ENCODE measurements around the gene CLEC16A.

CLEC16A gene

GRCh38 chr16:10932959-10933710 is 11.2 kb upstream of the CLEC16A start:
- DNase-seq (ENCODE audit: low spot score): no peak

GRCh38 chr16:10933865-10934264 is 10.5 kb upstream of the CLEC16A start:
- no peak for DNase-seq (ENCODE audit: low spot score)
- no peak for TF ChIP-seq CTCF (IDR thresholded peaks at IDR 0.05; ENCODE audit: extremely low read depth, missing control alignments)

More at GRCh38 chr16:10932959-10933710, 11.2 kb upstream of the CLEC16A start:
- no peak for TF ChIP-seq CTCF (IDR thresholded peaks at IDR 0.05; ENCODE audit: extremely low read depth, missing control alignments)

GRCh38 chr16:10934325-10935107 is 9.8 kb upstream of the CLEC16A start:
- TF ChIP-seq CTCF (IDR thresholded peaks at IDR 0.05; ENCODE audit: extremely low read depth, missing control alignments): no peak
- DNase-seq (ENCODE audit: low spot score): no peak

GRCh38 chr16:10935226-10935915 is 9.0 kb upstream of the CLEC16A start:
- no peak for DNase-seq (ENCODE audit: low spot score)
- TF ChIP-seq CTCF (IDR thresholded peaks at IDR 0.05; ENCODE audit: extremely low read depth, missing control alignments): no peak

DNA sequence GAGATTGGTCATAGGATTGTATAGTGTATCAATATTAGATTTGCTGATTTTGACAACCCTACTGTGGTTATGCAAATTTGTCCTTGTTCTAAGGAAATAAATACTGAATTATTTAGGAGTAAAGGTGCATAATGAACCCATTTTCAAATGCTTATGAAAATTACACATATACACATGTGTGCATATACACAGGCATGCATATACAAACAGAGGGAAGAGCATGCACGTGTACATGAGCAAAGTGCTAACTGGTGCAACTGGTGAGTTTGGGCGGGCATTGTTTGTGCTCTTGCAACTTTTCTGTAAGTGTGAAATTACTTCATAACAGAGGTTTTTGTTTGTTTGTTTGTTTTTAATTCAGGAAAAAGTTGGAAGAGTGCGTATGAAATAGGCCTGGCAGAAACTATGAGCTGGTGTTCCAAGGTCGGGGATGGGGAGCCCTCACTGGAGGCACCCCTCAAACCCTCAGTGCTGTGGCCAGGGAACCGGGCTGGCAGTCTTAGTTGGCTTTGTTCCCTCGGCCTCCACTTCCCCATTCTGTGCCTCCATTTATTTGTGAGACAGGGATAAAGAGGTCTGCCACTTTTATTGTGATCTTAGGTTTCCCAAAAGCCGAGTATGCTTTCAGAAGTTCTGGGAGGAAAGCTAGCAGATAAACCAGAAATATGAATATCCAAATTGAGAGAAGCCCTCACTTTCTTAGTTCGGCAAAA is 7.9 kb upstream of the CLEC16A start:
- TF ChIP-seq CTCF (IDR thresholded peaks at IDR 0.05; ENCODE audit: extremely low read depth, missing control alignments): no peak
- no peak for DNase-seq (ENCODE audit: low spot score)

DNA sequence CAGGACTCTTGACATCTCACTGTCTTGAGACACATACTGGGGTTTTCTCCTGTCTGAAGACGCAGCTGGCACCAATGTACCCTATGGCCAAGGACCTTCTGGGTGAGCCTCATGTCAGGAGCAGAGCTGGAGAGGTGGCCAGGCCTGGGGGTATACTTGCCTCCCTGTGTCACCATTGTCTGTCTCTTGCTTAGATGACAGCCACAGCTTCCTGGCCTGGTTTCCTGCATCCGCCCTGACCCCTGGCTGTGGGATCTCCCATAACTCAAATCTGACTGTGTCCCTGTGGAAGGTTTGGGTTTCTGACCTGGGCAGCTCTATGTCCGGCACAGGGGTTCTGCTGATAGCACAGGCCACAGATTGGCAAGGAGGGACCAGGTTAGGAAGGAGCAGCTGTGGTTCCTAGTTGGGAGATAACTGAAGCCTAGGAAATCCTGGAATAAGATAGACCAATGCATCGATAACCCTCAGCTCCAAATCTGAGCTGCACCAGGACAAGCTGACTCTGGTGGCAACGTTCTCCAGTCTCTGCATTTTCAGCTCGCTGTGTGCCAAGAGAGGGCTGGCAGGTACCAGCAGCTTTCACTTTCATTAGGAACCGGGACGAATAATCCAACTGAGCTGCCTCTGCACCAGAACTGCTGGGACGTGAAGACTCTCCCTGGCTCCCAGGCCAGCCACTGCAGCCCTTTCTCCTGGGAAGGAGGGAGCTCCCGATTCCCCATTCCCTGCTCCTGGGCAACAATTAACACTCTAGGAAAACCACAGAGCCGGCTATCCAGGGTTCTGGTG is 7.1 kb upstream of the CLEC16A start:
- DNase-seq (ENCODE audit: low spot score): no peak
- no peak for TF ChIP-seq CTCF (IDR thresholded peaks at IDR 0.05; ENCODE audit: extremely low read depth, missing control alignments)

Measured in GM20000 (cell line).